ENCODE data around the gene GMPPA. TPM values are rescaled to one million over a fixed set of nuclear protein-coding genes. Genes with fewer than 3 reads are reported as not detected.

Gene GMPPA
- 78.1 and 85.7 TPM in 2 replicates for total RNA-seq (2014; rRNA removed)
- Bru-seq, nascent RNA = percentile 88 among the genes with signal in this experiment
- percentile 93 among the genes with signal in this experiment for BruChase-seq, experiment 1, labeled RNA remaining after a 6-hour chase
- BruChase-seq, experiment 2, labeled RNA remaining after a 2-hour chase = percentile 89 among the genes with signal in this experiment
- long read RNA-seq, transcript GMPPA-203 (13 exons, 1,823 nt) = minor isoform, 15 of 150 reads
- long read RNA-seq, transcript GMPPA-204 (13 exons, 1,501 nt) = minor isoform, 22 of 150 reads
- long read RNA-seq, transcript GMPPA-201 (13 exons, 1,544 nt) = major isoform, 49 of 150 reads
- long read RNA-seq, partial matches to known transcripts = 22 of 150 reads
- long read RNA-seq, other reads (novel, unspliced or antisense) = 38 of 150 reads

DNA sequence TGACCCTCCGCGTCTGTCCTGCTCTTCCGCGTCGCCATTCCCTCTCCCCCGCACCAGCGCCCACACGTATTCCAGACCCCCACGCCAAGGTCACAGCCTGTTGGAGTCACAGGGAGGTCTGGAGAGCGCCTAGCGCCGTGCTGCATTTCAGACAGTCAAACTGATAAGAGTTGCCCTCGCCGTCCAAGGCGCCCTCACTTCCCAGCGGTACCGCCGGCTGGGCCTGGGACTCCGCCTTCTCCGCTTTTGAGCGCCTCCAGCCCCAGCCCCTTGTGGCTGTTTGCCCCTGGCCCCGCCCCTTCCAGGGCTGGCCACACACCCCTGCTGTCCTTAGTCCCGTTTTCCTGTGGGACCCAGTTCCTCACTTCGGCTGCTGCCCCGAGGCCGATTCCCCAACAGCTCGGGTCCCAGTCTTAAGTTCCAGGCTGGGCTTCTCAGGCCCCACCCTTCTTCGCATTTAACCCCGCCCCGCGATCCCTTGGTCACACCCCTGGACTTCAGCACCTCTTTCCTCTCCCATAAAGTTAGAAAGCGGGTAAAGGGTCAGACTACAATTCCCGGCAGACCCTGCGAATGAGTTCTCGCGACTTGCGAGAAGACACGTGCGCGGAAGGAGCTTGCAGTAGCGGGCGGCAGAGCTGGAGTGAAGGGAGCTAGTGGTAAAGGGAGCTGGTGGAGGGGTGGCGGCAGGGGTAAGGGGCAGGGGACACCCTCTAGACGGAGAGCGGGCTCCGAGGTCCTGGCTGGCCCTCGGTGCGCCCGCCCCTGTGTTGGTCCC lies at the start of gene GMPPA:
GMPPA (plus strand) TSS at position 612 of the 778 bp plus-strand sequence. CDS start 1,085 bp downstream, outside the sequence.
- Histone ChIP-seq H3K79me2 (ENCODE audit: low read length) (peaks cover 16% of the 10 kb centered on the region), H3K9ac (ENCODE audit: low read length) (peak within 1 kb of the TSS; percentile 95), H3K27ac (ENCODE audit: low read length) (peak within 1 kb of the TSS; percentile 68), H3K4me2 (ENCODE audit: low read length) (peak within 1 kb of the TSS; percentile 95), H3K9me3 (ENCODE audit: low read length) (no peaks in the 10 kb centered on the region), H3K4me1 (ENCODE audit: insufficient read depth, low read length) (peaks cover 21% of the 10 kb centered on the region), H2AFZ (ENCODE audit: low read length) (peak within 1 kb of the TSS; percentile 96), H3K36me3 (ENCODE audit: low read depth, low read length) (no peaks in the 10 kb centered on the region), H4K20me1 (ENCODE audit: low read length) (no peaks in the 10 kb centered on the region), H3K27me3 (ENCODE audit: low read length) (no peaks in the 10 kb centered on the region), H3K9me2 (replicated peaks; ENCODE audit: low read length) (no peaks in the 10 kb centered on the region), H3F3A (ENCODE audit: low read length, unreplicated experiment) (no peaks in the 10 kb centered on the region), H3K4me3 (ENCODE audit: low read length) (peak within 1 kb of the TSS; percentile 85)
- intact Hi-C loops (cut with micrococcal nuclease) = loop anchor here (5.0 kb wide), 1 partner anchor 111 kb away; the partner anchor contains the start of gene DNPEP
- TF ChIP-seq, protein P1, sequence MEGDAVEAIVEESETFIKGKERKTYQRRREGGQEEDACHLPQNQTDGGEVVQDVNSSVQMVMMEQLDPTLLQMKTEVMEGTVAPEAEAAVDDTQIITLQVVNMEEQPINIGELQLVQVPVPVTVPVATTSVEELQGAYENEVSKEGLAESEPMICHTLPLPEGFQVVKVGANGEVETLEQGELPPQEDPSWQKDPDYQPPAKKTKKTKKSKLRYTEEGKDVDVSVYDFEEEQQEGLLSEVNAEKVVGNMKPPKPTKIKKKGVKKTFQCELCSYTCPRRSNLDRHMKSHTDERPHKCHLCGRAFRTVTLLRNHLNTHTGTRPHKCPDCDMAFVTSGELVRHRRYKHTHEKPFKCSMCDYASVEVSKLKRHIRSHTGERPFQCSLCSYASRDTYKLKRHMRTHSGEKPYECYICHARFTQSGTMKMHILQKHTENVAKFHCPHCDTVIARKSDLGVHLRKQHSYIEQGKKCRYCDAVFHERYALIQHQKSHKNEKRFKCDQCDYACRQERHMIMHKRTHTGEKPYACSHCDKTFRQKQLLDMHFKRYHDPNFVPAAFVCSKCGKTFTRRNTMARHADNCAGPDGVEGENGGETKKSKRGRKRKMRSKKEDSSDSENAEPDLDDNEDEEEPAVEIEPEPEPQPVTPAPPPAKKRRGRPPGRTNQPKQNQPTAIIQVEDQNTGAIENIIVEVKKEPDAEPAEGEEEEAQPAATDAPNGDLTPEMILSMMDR (conservative IDR thresholded peaks at IDR 0.05; ENCODE audit: low read depth, low read length) = no peak
- DNase-seq (peak; percentile 99), ATAC-seq (peak; percentile 83)
- ChIA-PET CTCF (interaction anchor here (0.6 to 1.7 kb wide), 10 partner anchors 10 to 788 kb away, joined by 3 to 14 read pairs (median 4); no protein-coding TSS in a partner anchor), POLR2A (ENCODE audit: unreplicated experiment) (interaction anchor here (0.6 to 1.1 kb wide), 9 partner anchors 10 to 111 kb away, joined by 3 to 14 read pairs (median 5); partner anchors contain the start of gene DNPEP)
- BruUV-seq (replicated peaks) = TSS peak; percentile 90

DNA sequence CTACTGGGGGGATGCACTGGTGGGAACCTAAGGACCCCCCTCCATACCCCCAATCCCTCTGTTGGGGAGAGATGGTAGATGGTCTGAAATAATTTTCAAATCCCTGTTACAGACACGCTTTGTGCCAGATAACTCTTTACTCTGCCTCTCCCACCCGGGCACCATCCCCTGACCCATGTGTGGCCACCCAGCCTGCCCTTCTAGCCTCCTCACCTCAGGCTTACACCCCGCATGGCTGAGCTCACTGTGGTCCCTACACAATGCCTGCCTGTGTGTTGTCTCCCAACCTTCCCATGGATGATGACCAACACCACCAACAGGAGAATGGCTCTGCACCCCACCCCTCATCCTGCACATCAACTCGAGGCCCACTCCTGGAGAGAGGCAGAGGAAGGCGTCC lies 49.1 kb upstream of the GMPPA start:
- intact Hi-C loops (cut with micrococcal nuclease) = no loop called here
- no peak for TF ChIP-seq EZH2 (IDR thresholded peaks at IDR 0.05; ENCODE audit: low read length, unreplicated experiment)
- TF ChIP-seq EZH2phosphoT487 (IDR thresholded peaks at IDR 0.05; ENCODE audit: borderline replicate concordance, low read length) = no peak
- TF ChIP-seq, protein P1 (conservative IDR thresholded peaks at IDR 0.05; ENCODE audit: low read depth, low read length) = no peak
- H3K4me2 ChIP-seq (ENCODE audit: low read length) = no peak overlapping the region

More for the DNA sequence above, 49.1 kb upstream of the GMPPA start:
- H3K27me3 ChIP-seq (ENCODE audit: low read length) = no peaks in the 10 kb centered on the region
- no peaks in the 10 kb centered on the region for H3F3A ChIP-seq (ENCODE audit: low read length, unreplicated experiment)
- ChIA-PET CTCF (no interaction called here), POLR2A (ENCODE audit: unreplicated experiment) (no interaction called here)
- no peak overlapping the region for H2AFZ ChIP-seq (ENCODE audit: low read length)
- H4K20me1 ChIP-seq (ENCODE audit: low read length) = no peaks in the 10 kb centered on the region
- no peak overlapping the region for H3K27ac ChIP-seq (ENCODE audit: low read length)
- ATAC-seq = no peak
- H3K9me3 ChIP-seq (ENCODE audit: low read length) = no peaks in the 10 kb centered on the region
- peaks cover 38% of the 10 kb centered on the region for H3K4me1 ChIP-seq (ENCODE audit: insufficient read depth, low read length)
- no TSS peak for BruUV-seq (replicated peaks)
- H3K9me2 ChIP-seq (replicated peaks; ENCODE audit: low read length) = no peaks in the 10 kb centered on the region
- H3K4me3 ChIP-seq (ENCODE audit: low read length) = no peak overlapping the region
- H3K36me3 ChIP-seq (ENCODE audit: low read depth, low read length) = 0 out of 2 replicates have a peak, but pooled peaks cover 2% of the 10 kb centered on the region
- H3K9ac ChIP-seq (ENCODE audit: low read length) = no peak overlapping the region
- no peaks in the 10 kb centered on the region for H3K79me2 ChIP-seq (ENCODE audit: low read length)
- no peak for DNase-seq

All from PC-3 (cell line).